Nephron progenitor cell (in vitro differentiated cells): Measurements from ENCODE around the gene KCNJ11.

Source experiments
- DNase-seq: peaks from one replicate; pipeline ENCODE4 v3.0.0; 2021
- H3K27ac Mint-ChIP-seq: 2 replicates; pipeline ENCODE4 v1.8.0; 2021; ENCODE audit warnings: mild to moderate bottlenecking, moderate library complexity, mixed read lengths
- H3K27me3 Mint-ChIP-seq: 2 replicates; pipeline ENCODE4 v1.8.0; 2021; ENCODE audit warnings: mild to moderate bottlenecking, low read depth, mixed read lengths; ENCODE audit not compliant: poor library complexity
- H3K36me3 Mint-ChIP-seq: 2 replicates; pipeline ENCODE4 v1.8.0; 2021; ENCODE audit warnings: low read depth, mixed read lengths
- H3K4me1 Mint-ChIP-seq: 2 replicates; pipeline ENCODE4 v1.8.0; 2021; ENCODE audit warnings: mixed read lengths
- H3K4me3 Mint-ChIP-seq: 2 replicates; pipeline ENCODE4 v1.8.0; 2021; ENCODE audit warnings: mild to moderate bottlenecking, moderate library complexity, mixed read lengths
- H3K9me3 Mint-ChIP-seq: 2 replicates; pipeline ENCODE4 v1.8.0; 2021; ENCODE audit warnings: mild to moderate bottlenecking, moderate library complexity, mixed read lengths
- TF ChIP-seq, protein P1 (sequence below): fragments of 200-600 bp; sonication (generic); IDR thresholded peaks from 2 replicates; pipeline ENCODE4 v1.5.0; 2021; ENCODE audit warnings: antibody characterized with exemption

KCNJ11 gene

DNA sequence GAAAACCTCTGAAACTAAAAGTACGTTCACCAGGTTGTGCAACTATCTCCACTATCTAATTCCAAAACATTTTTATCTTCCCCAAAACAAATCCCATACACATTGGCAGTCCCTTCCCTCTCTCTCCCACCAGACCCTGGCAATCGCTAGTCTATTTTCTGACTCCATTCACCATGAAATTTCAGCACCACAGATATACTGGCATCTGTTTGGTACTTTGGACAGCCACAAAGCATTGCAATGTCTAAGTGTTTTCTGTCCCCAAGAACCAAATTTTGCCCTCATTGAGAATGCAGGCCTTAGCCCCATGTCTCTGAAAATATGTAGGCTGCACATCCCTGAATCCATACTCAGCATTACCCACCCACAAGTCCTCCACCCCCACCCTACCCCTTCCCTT is 28.0 kb upstream of the KCNJ11 start:
- Mint-ChIP-seq H3K4me1 (peaks cover 22% of the 10 kb centered on the region), H3K27me3 (peaks cover 42% of the 10 kb centered on the region), H3K9me3 (no peaks in the 10 kb centered on the region), H3K4me3 (no peak overlapping the region), H3K27ac (no peak overlapping the region), H3K36me3 (no peaks in the 10 kb centered on the region)
- TF ChIP-seq, protein P1, sequence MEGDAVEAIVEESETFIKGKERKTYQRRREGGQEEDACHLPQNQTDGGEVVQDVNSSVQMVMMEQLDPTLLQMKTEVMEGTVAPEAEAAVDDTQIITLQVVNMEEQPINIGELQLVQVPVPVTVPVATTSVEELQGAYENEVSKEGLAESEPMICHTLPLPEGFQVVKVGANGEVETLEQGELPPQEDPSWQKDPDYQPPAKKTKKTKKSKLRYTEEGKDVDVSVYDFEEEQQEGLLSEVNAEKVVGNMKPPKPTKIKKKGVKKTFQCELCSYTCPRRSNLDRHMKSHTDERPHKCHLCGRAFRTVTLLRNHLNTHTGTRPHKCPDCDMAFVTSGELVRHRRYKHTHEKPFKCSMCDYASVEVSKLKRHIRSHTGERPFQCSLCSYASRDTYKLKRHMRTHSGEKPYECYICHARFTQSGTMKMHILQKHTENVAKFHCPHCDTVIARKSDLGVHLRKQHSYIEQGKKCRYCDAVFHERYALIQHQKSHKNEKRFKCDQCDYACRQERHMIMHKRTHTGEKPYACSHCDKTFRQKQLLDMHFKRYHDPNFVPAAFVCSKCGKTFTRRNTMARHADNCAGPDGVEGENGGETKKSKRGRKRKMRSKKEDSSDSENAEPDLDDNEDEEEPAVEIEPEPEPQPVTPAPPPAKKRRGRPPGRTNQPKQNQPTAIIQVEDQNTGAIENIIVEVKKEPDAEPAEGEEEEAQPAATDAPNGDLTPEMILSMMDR = no peak
- no peak for DNase-seq

GRCh38 chr11:17415523-17416104 is 27.2 kb upstream of the KCNJ11 start:
- H3K9me3 Mint-ChIP-seq = no peaks in the 10 kb centered on the region
- TF ChIP-seq, protein P1 = no peak
- no peak overlapping the region for H3K4me3 Mint-ChIP-seq
- H3K27me3 Mint-ChIP-seq = peaks cover 39% of the 10 kb centered on the region
- no peaks in the 10 kb centered on the region for H3K36me3 Mint-ChIP-seq
- peaks cover 22% of the 10 kb centered on the region for H3K4me1 Mint-ChIP-seq
- H3K27ac Mint-ChIP-seq = no peak overlapping the region
- DNase-seq = no peak

GRCh38 chr11:17414992-17415391 is 26.5 kb upstream of the KCNJ11 start:
- no peak for DNase-seq
- Mint-ChIP-seq H3K27me3 (peaks cover 32% of the 10 kb centered on the region), H3K9me3 (no peaks in the 10 kb centered on the region), H3K4me1 (peaks cover 22% of the 10 kb centered on the region), H3K4me3 (no peak overlapping the region), H3K27ac (no peak overlapping the region), H3K36me3 (no peaks in the 10 kb centered on the region)
- TF ChIP-seq, protein P1 = no peak

GRCh38 chr11:17414317-17414737 is 25.9 kb upstream of the KCNJ11 start:
- Mint-ChIP-seq H3K27me3 (peaks cover 26% of the 10 kb centered on the region), H3K9me3 (no peaks in the 10 kb centered on the region), H3K4me3 (no peak overlapping the region), H3K27ac (no peak overlapping the region), H3K4me1 (peaks cover 18% of the 10 kb centered on the region), H3K36me3 (no peaks in the 10 kb centered on the region)
- DNase-seq = no peak
- TF ChIP-seq, protein P1 = no peak

GRCh38 chr11:17413414-17414316 is 25.2 kb upstream of the KCNJ11 start:
- Mint-ChIP-seq H3K36me3 (no peaks in the 10 kb centered on the region), H3K4me1 (peaks cover 11% of the 10 kb centered on the region), H3K27ac (no peak overlapping the region), H3K27me3 (peaks cover 24% of the 10 kb centered on the region), H3K9me3 (no peaks in the 10 kb centered on the region), H3K4me3 (no peak overlapping the region)
- TF ChIP-seq, protein P1 = no peak
- no peak for DNase-seq
